ENCODE results near the gene AGBL4. TPM values are rescaled to one million over a fixed set of nuclear protein-coding genes. Genes with fewer than 3 reads are reported as not detected.

The AGBL4 gene
- total RNA-seq, 4 donors from 2014 or later: not detected

- H3K4me3 ChIP-seq: no peak overlapping the region
- H3K9me3 ChIP-seq: no peaks in the 10 kb centered on the region
- DNase-seq (no peak), ATAC-seq (no peak)
- TF ChIP-seq CTCF (IDR thresholded peaks at IDR 0.05 in 4 of 5, conservative IDR thresholded peaks at IDR 0.05 in 1 of 5) (no peak), POLR2A (IDR thresholded peaks at IDR 0.05) (no peak)
- H3K27ac ChIP-seq: no peak overlapping the region
- peaks cover 0 to 6% of the 10 kb centered on the region in 2 donors for H3K4me1 ChIP-seq
- intact Hi-C loops (cut with DNase I; ENCODE audit: low total_unique reads): no loop called here
- no peaks in the 10 kb centered on the region for H3K36me3 ChIP-seq
- in situ Hi-C loops (cut with MboI; ENCODE audit: low sequenced_read_pairs in 4 of 4): loop anchor here in 1 of 4 donors (25.0 kb wide), 2 partner anchors 568 to 1657 kb away; no protein-coding TSS in a partner anchor
- no peaks in the 10 kb centered on the region for H3K27me3 ChIP-seq
Observed at GRCh38 chr1:48680411-48681035, 1343.2 kb downstream of the AGBL4 start.

- no peaks in the 10 kb centered on the region for H3K27me3 ChIP-seq
- no peaks in the 10 kb centered on the region for H3K36me3 ChIP-seq
- intact Hi-C loops (cut with DNase I; ENCODE audit: low total_unique reads): loop anchor here (2.0 to 5.0 kb wide), 2 partner anchors 17 to 128 kb away; no protein-coding TSS in a partner anchor
- no peaks in the 10 kb centered on the region for H3K9me3 ChIP-seq
- peaks cover 0 to 6% of the 10 kb centered on the region in 2 donors for H3K4me1 ChIP-seq
- in situ Hi-C loops (cut with MboI; ENCODE audit: low sequenced_read_pairs in 4 of 4): loop anchor here in 2 of 4 donors (10.0 to 25.0 kb wide), 3 partner anchors 125 to 1657 kb away; no protein-coding TSS in a partner anchor
- DNase-seq (no peak), ATAC-seq (no peak)
- H3K27ac ChIP-seq: no peak overlapping the region
- TF ChIP-seq POLR2A (IDR thresholded peaks at IDR 0.05): no peak
- TF ChIP-seq CTCF (IDR thresholded peaks at IDR 0.05 in 4 of 5, conservative IDR thresholded peaks at IDR 0.05 in 1 of 5): no peak
- no peak overlapping the region for H3K4me3 ChIP-seq
Observed at GRCh38 chr1:48679859-48680258, 1343.9 kb downstream of the AGBL4 start.

GRCh38 chr1:48678710-48679505 is 1344.8 kb downstream of the AGBL4 start:
- intact Hi-C loops (cut with DNase I; ENCODE audit: low total_unique reads): loop anchor here (2.0 to 5.0 kb wide), 2 partner anchors 18 to 127 kb away; no protein-coding TSS in a partner anchor
- DNase-seq (no peak), ATAC-seq (no peak)
- TF ChIP-seq CTCF (IDR thresholded peaks at IDR 0.05 in 4 of 5, conservative IDR thresholded peaks at IDR 0.05 in 1 of 5) (no peak), POLR2A (IDR thresholded peaks at IDR 0.05) (no peak)
- H3K27me3 ChIP-seq: no peaks in the 10 kb centered on the region
- no peaks in the 10 kb centered on the region for H3K36me3 ChIP-seq
- peaks cover 0 to 6% of the 10 kb centered on the region in 2 donors for H3K4me1 ChIP-seq
- no peaks in the 10 kb centered on the region for H3K9me3 ChIP-seq
- no peak overlapping the region for H3K27ac ChIP-seq
- in situ Hi-C loops (cut with MboI; ENCODE audit: low sequenced_read_pairs in 4 of 4): loop anchor here in 2 of 4 donors (10.0 to 25.0 kb wide), 3 partner anchors 124 to 1658 kb away; no protein-coding TSS in a partner anchor
- no peak overlapping the region for H3K4me3 ChIP-seq

- Histone ChIP-seq H3K36me3 (no peaks in the 10 kb centered on the region), H3K4me1 (peaks cover 0 to 6% of the 10 kb centered on the region in 2 donors), H3K9me3 (no peaks in the 10 kb centered on the region), H3K27ac (no peak overlapping the region), H3K4me3 (no peak overlapping the region), H3K27me3 (no peaks in the 10 kb centered on the region)
- TF ChIP-seq POLR2A (IDR thresholded peaks at IDR 0.05) (no peak), CTCF (IDR thresholded peaks at IDR 0.05 in 4 of 5, conservative IDR thresholded peaks at IDR 0.05 in 1 of 5) (peak; percentile 4 to 69 (median 62))
- in situ Hi-C loops (cut with MboI; ENCODE audit: low sequenced_read_pairs in 4 of 4): loop anchor here in 2 of 4 donors (10.0 to 25.0 kb wide), 3 partner anchors 123 to 1660 kb away; no protein-coding TSS in a partner anchor
- ATAC-seq (peak; percentile 60), DNase-seq (peak; percentile 21 to 31)
- intact Hi-C loops (cut with DNase I; ENCODE audit: low total_unique reads): loop anchor here (2.0 to 5.0 kb wide), 2 partner anchors 19 to 125 kb away; no protein-coding TSS in a partner anchor
Observed at GRCh38 chr1:48677306-48678287, 1346.2 kb downstream of the AGBL4 start.
